COLO829 (cell line): ENCODE measurements around the gene SLCO2B1.

Experiments
- DNase-seq: peaks from one replicate; pipeline ENCODE4 v3.0.0; 2012; ENCODE audit warnings: low spot score

SLCO2B1 gene

GRCh38 chr11:75193711-75194110 lies 42.8 kb downstream of the SLCO2B1 start:
- no peak for DNase-seq

DNA sequence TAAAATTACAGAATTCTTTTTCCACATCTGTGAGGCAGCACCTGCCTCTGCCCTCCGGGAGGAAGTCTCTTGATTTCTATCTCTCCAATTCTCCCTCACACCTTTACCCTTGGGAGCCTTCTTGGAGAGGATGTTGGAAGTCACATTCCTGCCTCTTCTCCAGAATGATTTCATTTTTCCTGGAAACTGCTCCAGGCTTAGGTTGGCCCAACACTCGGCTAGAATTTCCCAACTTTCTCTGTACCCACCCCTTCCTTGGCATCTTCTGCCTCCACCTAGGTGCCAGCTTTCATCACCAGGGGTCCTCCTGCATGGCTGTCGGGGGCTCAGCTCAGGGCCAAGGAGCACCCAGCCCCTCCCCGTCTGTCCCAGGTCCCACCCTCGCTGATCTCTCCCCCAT lies 43.2 kb downstream of the SLCO2B1 start:
- DNase-seq: no peak

DNA sequence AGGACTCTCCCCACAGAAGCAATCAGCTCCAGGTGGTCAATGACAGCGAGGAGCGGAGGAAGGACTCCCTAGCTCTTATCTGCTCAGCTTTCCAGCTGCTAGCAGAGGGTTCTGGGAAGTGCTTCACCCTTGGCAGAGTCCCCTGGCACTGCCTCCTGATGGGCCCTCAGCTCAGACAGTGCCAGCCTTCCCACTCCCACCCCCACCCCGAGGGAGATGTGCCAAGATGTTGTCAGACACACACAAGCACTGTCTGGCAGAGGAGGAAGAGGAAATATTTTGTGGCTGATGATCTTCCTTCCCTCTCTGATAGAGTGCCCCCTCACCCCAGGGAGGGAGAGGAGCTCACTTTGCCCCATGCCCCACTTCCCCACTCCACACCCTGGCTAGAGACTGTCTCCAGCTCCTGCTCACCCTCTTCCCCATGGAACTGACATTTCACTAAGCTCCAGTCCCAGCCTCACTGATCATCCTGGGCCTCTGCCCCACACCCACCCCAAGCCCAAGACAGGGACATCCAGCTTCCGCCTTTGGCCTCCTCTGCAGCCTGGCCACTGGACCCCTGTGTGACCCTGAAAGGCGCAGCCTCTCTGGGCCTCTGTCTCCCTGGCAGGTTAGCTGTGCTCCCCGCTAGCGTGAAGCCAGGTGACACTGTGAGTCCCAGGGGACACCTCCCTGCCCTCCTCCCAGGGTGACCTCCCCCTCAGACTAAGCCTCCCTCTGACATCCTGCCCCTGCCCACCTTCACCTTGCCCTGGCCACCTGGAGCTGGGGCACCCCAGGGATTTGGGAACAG lies 44.5 kb downstream of the SLCO2B1 start:
- DNase-seq: no peak

GRCh38 chr11:75196426-75196825 lies 45.5 kb downstream of the SLCO2B1 start:
- no peak for DNase-seq

DNA sequence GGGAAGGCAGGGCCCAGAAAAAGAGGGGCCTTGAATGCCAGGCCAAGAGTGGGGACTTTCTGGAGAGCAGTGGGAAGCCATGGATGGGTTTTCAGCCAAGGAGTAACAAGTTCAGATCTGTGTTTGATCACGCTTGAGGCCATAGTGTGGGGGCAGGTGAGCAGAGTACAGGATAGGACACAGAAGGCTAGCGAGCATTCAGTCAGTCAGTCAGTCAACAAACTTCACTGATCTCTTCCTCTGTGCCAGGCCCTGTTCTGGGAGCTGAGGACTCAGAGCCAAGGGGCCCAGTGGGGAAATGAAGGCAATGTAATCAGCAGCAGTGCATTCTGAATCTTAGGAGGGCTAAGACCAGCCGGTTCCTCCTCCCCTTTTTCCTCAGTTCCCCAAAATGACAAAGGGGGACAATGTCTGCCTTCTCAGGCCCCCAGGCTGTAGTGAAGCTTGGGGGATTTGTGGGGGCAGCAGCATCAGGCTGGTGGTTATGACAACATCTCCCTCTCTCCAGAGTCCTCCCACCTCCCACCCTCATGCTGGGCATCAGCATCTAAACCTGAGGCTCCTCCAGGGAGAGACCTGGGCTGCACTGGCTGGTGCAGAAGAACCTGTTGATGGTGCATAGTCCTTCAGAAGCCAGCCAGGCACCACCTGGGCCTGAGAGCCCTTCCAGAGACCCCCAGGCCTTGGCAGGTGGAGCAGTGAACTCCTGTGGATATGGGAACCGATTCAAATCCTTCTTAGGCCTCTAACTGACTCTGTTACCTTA lies 46.8 kb downstream of the SLCO2B1 start:
- DNase-seq: no peak

GRCh38 chr11:75198278-75198973 lies 47.5 kb downstream of the SLCO2B1 start:
- DNase-seq: no peak

DNA sequence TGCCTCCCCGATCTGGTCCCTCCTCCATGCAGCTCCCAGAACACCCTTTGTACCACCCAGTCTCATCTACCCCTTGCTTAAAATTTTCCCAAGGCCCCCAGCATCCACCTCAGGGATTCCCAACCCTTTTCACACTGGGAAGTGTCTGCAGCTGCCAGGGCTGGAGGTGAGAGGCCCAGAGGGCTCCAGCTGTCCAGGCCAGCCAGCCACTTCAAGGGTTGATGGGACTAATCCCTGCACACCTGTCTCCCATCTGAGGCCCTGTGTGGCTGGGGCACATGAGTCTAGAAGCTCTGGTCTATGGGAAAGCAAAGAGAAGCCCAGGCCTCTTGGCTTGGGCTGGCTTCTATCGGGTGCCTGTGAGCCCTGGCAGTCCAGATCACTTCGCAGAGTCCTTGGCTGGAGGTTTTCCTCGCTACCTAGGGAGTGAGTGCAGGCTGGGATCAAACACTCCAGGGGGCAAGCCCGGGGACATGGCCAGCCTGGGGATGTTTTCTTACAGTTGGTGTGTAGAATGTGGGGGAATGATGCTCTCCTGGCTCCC lies 48.6 kb downstream of the SLCO2B1 start:
- no peak for DNase-seq

- no peak for DNase-seq
Measured at GRCh38 chr11:75200051-75200450, 49.1 kb downstream of the SLCO2B1 start.

GRCh38 chr11:75200531-75200930 lies 49.6 kb downstream of the SLCO2B1 start:
- no peak for DNase-seq

DNA sequence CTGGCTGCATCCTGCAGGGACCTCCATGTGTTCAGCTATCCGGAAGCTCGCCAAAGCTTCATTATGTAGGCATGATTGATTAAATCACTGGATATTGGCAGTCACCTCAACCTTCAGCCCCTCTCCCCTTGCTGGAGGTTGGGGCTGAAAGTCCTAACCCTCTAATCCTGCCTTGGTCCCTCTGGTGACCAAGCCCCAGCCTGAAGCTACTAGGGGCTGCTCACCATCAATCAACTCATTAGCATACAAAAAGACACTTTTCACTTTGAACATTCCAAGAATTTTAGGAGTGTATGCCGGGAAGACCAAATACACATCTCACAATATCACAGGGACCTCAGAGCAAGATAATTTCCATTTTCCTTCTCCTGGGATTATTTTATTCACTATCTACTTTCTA lies 50.9 kb downstream of the SLCO2B1 start:
- DNase-seq: no peak

GRCh38 chr11:75202195-75202594 lies 51.3 kb downstream of the SLCO2B1 start:
- DNase-seq: no peak

DNA sequence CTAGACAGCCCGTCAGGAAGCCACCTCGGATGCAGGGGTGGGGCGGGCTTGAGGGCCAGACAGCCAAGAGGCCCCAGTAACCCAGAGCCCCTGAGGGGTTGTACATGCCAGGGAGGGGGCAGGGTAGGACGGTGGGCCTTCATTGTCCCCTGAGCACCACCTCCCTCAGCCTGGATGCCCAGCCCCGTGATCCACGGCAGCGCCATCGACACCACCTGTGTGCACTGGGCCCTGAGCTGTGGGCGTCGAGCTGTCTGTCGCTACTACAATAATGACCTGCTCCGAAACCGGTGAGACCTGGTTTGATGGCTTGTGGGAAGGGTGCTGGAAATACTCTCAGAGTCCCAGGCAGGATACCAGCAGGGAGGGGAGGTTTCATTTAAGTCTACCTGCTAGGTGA lies 52.2 kb downstream of the SLCO2B1 start:
- DNase-seq: no peak

GRCh38 chr11:75203641-75204011 lies 52.7 kb downstream of the SLCO2B1 start:
- no peak for DNase-seq

DNA sequence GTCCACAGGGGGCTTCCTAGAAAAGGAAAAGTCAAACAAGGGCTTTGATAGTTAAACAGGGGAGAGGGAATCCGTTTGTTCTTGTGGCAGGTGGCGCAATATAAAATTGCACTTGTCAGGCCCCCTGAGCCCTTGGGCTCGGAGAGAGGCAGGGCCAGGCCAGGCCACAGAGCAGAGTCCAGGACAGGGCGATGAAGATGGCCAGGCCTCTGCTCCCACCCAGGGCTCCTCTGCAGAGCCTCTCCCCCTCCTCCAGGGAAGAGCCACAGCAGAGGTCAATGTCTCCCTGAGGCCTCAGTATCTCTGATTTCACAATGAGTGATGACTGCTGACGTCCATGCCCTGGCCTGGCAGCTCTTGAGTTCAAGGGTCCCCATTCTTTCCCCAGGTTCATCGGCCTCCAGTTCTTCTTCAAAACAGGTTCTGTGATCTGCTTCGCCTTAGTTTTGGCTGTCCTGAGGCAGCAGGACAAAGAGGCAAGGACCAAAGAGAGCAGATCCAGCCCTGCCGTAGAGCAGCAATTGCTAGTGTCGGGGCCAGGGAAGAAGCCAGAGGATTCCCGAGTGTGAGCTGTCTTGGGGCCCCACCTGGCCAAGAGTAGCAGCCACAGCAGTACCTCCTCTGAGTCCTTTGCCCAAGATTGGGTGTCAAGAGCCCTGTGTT lies 53.2 kb downstream of the SLCO2B1 start:
- no peak for DNase-seq

DNA sequence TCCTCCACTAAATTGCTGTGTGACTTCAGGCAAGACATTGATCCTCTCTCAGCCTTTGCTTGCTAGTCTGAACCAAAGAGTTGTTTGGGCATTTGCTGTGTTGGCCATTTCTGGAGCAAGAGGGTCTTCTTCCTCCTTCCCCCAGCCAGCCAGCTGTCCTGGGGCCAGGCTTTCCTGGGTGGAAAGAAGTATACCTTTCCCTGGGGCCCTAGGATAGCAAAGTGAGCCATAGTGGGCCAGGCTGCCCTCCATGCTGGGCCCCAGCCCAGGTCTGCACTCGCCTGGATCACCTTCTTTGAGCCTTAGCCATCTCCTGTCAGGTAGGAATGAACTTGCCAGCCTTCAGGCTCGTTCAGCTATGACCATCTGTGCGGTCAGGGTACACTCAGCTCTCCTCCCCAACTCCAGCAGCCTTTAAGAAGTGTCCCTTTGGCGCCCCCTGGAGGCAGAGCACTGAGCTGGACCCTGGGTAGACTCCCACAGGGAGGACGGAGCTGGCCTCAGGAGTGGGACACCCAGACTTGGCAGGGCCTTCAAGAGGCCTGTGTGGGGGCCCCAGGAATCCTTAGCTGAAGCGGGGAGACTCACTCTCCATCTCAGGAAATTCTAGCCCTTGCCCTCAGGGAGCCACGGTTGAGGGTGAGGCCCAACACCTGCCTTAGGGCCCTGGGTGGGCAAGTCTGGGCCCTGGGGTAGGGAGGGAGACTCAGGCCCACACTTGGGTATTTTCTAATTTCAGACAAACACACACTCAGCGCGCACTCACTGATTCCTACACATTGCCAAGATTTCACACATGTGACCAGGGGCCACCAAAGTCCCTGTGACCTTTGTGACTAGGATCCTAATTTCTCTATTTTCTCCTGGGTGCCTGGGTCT lies 54.0 kb downstream of the SLCO2B1 start:
- peak; percentile 77 for DNase-seq

- DNase-seq: no peak
Measured at GRCh38 chr11:75205564-75206020, 54.7 kb downstream of the SLCO2B1 start.

GRCh38 chr11:75208446-75208845 lies 57.5 kb downstream of the SLCO2B1 start:
- no peak for DNase-seq

- no peak for DNase-seq
Measured at GRCh38 chr11:75212411-75212810, 61.5 kb downstream of the SLCO2B1 start.

DNA sequence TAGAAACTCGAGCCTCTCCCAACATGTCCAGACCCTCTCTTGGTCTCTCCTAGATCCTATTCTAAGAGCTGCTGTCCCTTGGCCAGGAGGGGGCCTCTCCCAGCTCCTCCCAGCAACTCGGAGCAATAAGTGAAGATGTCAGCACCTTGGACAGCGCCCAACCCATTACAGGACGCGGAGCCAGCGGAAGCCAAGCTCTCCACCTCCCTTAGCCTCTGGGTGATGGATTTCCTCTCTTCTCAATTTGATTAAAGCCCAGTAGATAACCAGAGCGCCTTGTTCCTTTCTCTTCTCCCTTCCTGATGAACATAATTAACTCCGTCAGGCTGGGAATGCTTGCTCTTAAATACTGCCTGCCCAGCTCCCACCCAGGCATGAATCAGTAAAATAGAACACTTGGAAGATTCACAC lies 63.5 kb downstream of the SLCO2B1 start:
- peak; percentile 79 for DNase-seq

- no peak for DNase-seq
Measured at GRCh38 chr11:75214843-75215242, 63.9 kb downstream of the SLCO2B1 start.

GRCh38 chr11:75219869-75220268 lies 69.0 kb downstream of the SLCO2B1 start:
- DNase-seq: no peak
